KBM-7 (cell line): ENCODE measurements around the gene RELN.
"Not testable (repeated sequence)": the region's sequence is repeated elsewhere in the genome, so short reads cannot be mapped to it uniquely, and the experiment has no call there.

Experiments
- DNase-seq: peaks from one replicate; pipeline ENCODE4 v3.0.0-alpha.2; 2015
- in situ Hi-C: fragments of 300-500 bp; cut with MboI; formaldehyde crosslinking; loops from 2 replicates; pipeline ENCODE4 v1.14.3; 2020; ENCODE audit warnings: low sequenced_read_pairs, low pct_unique_long_range_greater_than_20kb, mixed read lengths

RELN gene

GRCh38 chr7:103867874-103868273 is 121.6 kb downstream of the RELN start:
- DNase-seq, result no peak
- in situ Hi-C loops, result no loop called here

GRCh38 chr7:103866919-103867318 is 122.5 kb downstream of the RELN start:
- in situ Hi-C loops, result no loop called here
- DNase-seq, result no peak

- no peak for DNase-seq
- in situ Hi-C loops, result no loop called here
These were observed 124.0 kb downstream of the RELN start for GRCh38 chr7:103865442-103865841.

- in situ Hi-C loops, result no loop called here
- DNase-seq, result no peak
These were observed 127.0 kb downstream of the RELN start for GRCh38 chr7:103862302-103863035.

GRCh38 chr7:103859709-103860108 is 129.7 kb downstream of the RELN start:
- DNase-seq, result no peak
- in situ Hi-C loops, result no loop called here

- DNase-seq, result no peak
- in situ Hi-C loops, result no loop called here
These were observed 132.0 kb downstream of the RELN start for GRCh38 chr7:103857435-103857834.

- DNase-seq, result no peak
- in situ Hi-C loops, result no loop called here
These were observed 132.5 kb downstream of the RELN start for GRCh38 chr7:103856929-103857328.

GRCh38 chr7:103855671-103856070 is 133.8 kb downstream of the RELN start:
- DNase-seq, result no peak
- in situ Hi-C loops, result no loop called here

- DNase-seq, result no peak
- in situ Hi-C loops, result no loop called here
These were observed 134.8 kb downstream of the RELN start for GRCh38 chr7:103854611-103855010.

- DNase-seq, result no peak
- in situ Hi-C loops, result no loop called here
These were observed 138.1 kb downstream of the RELN start for GRCh38 chr7:103851357-103851756.

- in situ Hi-C loops, result no loop called here
- DNase-seq, result no peak
These were observed 145.6 kb downstream of the RELN start for GRCh38 chr7:103843689-103844480.

- in situ Hi-C loops, result no loop called here
These were observed 156.1 kb downstream of the RELN start for GRCh38 chr7:103833401-103833800.

GRCh38 chr7:103832438-103832837 is 157.0 kb downstream of the RELN start:
- in situ Hi-C loops, result no loop called here
- no peak for DNase-seq

More at GRCh38 chr7:103833401-103833800, 156.1 kb downstream of the RELN start:
- no peak for DNase-seq

GRCh38 chr7:103824251-103824650 is 165.2 kb downstream of the RELN start:
- in situ Hi-C loops, result no loop called here
- DNase-seq, result no peak

- in situ Hi-C loops, result no loop called here
- DNase-seq, result no peak
These were observed 166.4 kb downstream of the RELN start for GRCh38 chr7:103823084-103823483.

GRCh38 chr7:103821092-103821491 is 168.4 kb downstream of the RELN start:
- in situ Hi-C loops, result no loop called here
- DNase-seq, result no peak

GRCh38 chr7:103815972-103816371 is 173.5 kb downstream of the RELN start:
- DNase-seq, in situ Hi-C loops: not testable (repeated sequence)

GRCh38 chr7:103813970-103814369 is 175.5 kb downstream of the RELN start:
- in situ Hi-C loops, result no loop called here
- no peak for DNase-seq

GRCh38 chr7:103811997-103812396 is 177.5 kb downstream of the RELN start:
- in situ Hi-C loops, result no loop called here
- DNase-seq, result no peak

- in situ Hi-C loops, result no loop called here
- DNase-seq, result no peak
These were observed 178.2 kb downstream of the RELN start for GRCh38 chr7:103811290-103811689.
